ENCODE data around the gene SMYD3.

SMYD3 gene

GRCh38 chr1:245855846-245856730 lies 651.0 kb downstream of the SMYD3 start:
- Histone ChIP-seq H3K79me2 (ENCODE audit: control insufficient read depth, low read length) (no peaks in the 10 kb centered on the region), H3K27ac (ENCODE audit: low read depth, low read length) (no peak overlapping the region), H3K9me3 (ENCODE audit: control insufficient read depth, insufficient read depth, low read length) (no peaks in the 10 kb centered on the region), H3K4me2 (ENCODE audit: low read length) (no peak overlapping the region), H3K9me2 (replicated peaks; ENCODE audit: control insufficient read depth, low read length) (no peaks in the 10 kb centered on the region), H3K4me3 (ENCODE audit: low read length) (no peak overlapping the region), H4K20me1 (ENCODE audit: control insufficient read depth, insufficient read depth, low read depth, low read length) (no peaks in the 10 kb centered on the region), H3F3A (ENCODE audit: control insufficient read depth, insufficient read depth) (no peaks in the 10 kb centered on the region), H3K36me3 (ENCODE audit: control insufficient read depth, low read length) (no peaks in the 10 kb centered on the region), H3K27me3 (ENCODE audit: control insufficient read depth, low read length) (no peaks in the 10 kb centered on the region), H3K4me1 (ENCODE audit: control insufficient read depth, low read length) (no peaks in the 10 kb centered on the region)
- TF ChIP-seq CTCF (IDR thresholded peaks at IDR 0.05; ENCODE audit: low read depth, low read length, poor library complexity, severe bottlenecking) = no peak
- no peak for TF ChIP-seq EZH2phosphoT487 (IDR thresholded peaks at IDR 0.05; ENCODE audit: borderline replicate concordance, low read length)

GRCh38 chr1:245853291-245853690 lies 653.8 kb downstream of the SMYD3 start:
- H3K4me1 ChIP-seq (ENCODE audit: control insufficient read depth, low read length) = no peaks in the 10 kb centered on the region
- H3K79me2 ChIP-seq (ENCODE audit: control insufficient read depth, low read length) = no peaks in the 10 kb centered on the region
- H3F3A ChIP-seq (ENCODE audit: control insufficient read depth, insufficient read depth) = no peaks in the 10 kb centered on the region
- H3K9me3 ChIP-seq (ENCODE audit: control insufficient read depth, insufficient read depth, low read length) = no peaks in the 10 kb centered on the region
- H3K4me3 ChIP-seq (ENCODE audit: low read length) = no peak overlapping the region
- H3K36me3 ChIP-seq (ENCODE audit: control insufficient read depth, low read length) = no peaks in the 10 kb centered on the region
- H3K4me2 ChIP-seq (ENCODE audit: low read length) = no peak overlapping the region
- H3K27me3 ChIP-seq (ENCODE audit: control insufficient read depth, low read length) = no peaks in the 10 kb centered on the region
- TF ChIP-seq EZH2phosphoT487 (IDR thresholded peaks at IDR 0.05; ENCODE audit: borderline replicate concordance, low read length) (no peak), CTCF (IDR thresholded peaks at IDR 0.05; ENCODE audit: low read depth, low read length, poor library complexity, severe bottlenecking) (no peak)
- H3K27ac ChIP-seq (ENCODE audit: low read depth, low read length) = no peak overlapping the region
- H4K20me1 ChIP-seq (ENCODE audit: control insufficient read depth, insufficient read depth, low read depth, low read length) = no peaks in the 10 kb centered on the region
- H3K9me2 ChIP-seq (replicated peaks; ENCODE audit: control insufficient read depth, low read length) = no peaks in the 10 kb centered on the region

GRCh38 chr1:245843101-245843500 lies 664.0 kb downstream of the SMYD3 start:
- TF ChIP-seq CTCF (IDR thresholded peaks at IDR 0.05; ENCODE audit: low read depth, low read length, poor library complexity, severe bottlenecking) = no peak
- TF ChIP-seq EZH2phosphoT487 (IDR thresholded peaks at IDR 0.05; ENCODE audit: borderline replicate concordance, low read length) = no peak

More at GRCh38 chr1:245843101-245843500, 664.0 kb downstream of the SMYD3 start:
- Histone ChIP-seq H3K4me2 (ENCODE audit: low read length) (no peak overlapping the region), H3K4me3 (ENCODE audit: low read length) (no peak overlapping the region), H3F3A (ENCODE audit: control insufficient read depth, insufficient read depth) (no peaks in the 10 kb centered on the region), H3K4me1 (ENCODE audit: control insufficient read depth, low read length) (no peaks in the 10 kb centered on the region), H4K20me1 (ENCODE audit: control insufficient read depth, insufficient read depth, low read depth, low read length) (no peaks in the 10 kb centered on the region), H3K27ac (ENCODE audit: low read depth, low read length) (no peak overlapping the region), H3K9me2 (replicated peaks; ENCODE audit: control insufficient read depth, low read length) (no peaks in the 10 kb centered on the region), H3K27me3 (ENCODE audit: control insufficient read depth, low read length) (no peaks in the 10 kb centered on the region), H3K9me3 (ENCODE audit: control insufficient read depth, insufficient read depth, low read length) (no peaks in the 10 kb centered on the region), H3K36me3 (ENCODE audit: control insufficient read depth, low read length) (no peaks in the 10 kb centered on the region), H3K79me2 (ENCODE audit: control insufficient read depth, low read length) (no peaks in the 10 kb centered on the region)

All from DOHH2 (cell line).